GM19351 (cell line): Measurements from ENCODE around the gene C1QTNF1.
"Not testable (repeated sequence)": the region's sequence is repeated elsewhere in the genome, so short reads cannot be mapped to it uniquely, and the experiment has no call there.

Experiments
- ATAC-seq: cut with Tn5 transposase; IDR thresholded peaks from one replicate; pipeline ENCODE4 v1.9.1; 2021; ENCODE audit warnings: mild to moderate bottlenecking, moderate library complexity; ENCODE audit not compliant: unreplicated experiment

C1QTNF1 gene

DNA sequence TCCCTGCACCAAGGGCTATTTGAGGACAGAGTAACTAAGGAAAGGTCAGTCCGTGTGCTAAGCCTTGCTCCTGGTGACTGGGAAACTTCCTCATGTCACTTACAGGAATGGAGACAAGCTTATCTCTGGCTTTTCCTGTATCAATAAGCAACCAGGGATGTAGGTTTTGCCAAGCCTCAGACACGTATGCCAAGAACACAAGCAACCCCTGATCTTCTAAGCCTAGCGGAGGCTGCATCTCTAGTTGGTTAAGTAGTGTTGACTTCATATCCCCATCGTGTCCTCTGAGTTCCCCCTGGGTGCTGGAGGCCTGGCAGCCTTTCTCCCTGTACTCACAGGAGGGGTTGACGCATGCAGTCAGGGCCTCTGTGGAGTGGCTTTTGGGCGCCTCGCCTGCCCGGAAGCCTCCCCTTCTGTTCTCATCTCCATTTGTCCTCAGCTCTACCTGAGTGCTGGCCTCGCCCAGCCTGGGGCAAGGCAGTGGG, 1.4 kb upstream of the C1QTNF1 start:
- ATAC-seq, result no peak

DNA sequence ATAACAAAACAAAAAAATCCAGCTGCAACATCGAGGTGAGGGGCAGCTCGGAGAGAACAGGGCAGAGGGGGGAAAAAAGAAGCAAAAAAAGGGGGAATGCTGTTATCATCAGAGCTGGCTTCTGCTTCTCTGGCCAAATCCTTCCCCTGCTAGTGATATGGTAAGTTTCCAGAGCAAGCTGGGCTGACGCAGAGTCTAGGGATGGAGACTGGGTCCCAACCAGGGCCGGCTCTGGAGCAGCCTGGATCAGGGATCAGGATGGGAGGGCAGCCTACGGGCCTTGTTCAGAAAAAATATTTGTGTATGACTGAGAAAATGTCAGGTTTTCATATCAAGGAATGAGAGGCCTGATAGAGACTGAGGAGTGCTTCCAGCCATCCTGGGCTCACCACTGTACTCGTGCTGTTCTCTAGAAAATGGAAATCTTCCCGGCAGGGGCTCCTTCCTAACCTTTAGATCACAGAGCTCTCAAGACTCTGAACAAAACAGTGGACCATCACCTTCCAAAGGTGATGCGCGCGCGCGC, 726 bp upstream of the C1QTNF1 start:
- ATAC-seq, result no peak

- no peak for ATAC-seq
Observed at GRCh38 chr17:79024901-79025737, 1.1 kb downstream of the C1QTNF1 start.

DNA sequence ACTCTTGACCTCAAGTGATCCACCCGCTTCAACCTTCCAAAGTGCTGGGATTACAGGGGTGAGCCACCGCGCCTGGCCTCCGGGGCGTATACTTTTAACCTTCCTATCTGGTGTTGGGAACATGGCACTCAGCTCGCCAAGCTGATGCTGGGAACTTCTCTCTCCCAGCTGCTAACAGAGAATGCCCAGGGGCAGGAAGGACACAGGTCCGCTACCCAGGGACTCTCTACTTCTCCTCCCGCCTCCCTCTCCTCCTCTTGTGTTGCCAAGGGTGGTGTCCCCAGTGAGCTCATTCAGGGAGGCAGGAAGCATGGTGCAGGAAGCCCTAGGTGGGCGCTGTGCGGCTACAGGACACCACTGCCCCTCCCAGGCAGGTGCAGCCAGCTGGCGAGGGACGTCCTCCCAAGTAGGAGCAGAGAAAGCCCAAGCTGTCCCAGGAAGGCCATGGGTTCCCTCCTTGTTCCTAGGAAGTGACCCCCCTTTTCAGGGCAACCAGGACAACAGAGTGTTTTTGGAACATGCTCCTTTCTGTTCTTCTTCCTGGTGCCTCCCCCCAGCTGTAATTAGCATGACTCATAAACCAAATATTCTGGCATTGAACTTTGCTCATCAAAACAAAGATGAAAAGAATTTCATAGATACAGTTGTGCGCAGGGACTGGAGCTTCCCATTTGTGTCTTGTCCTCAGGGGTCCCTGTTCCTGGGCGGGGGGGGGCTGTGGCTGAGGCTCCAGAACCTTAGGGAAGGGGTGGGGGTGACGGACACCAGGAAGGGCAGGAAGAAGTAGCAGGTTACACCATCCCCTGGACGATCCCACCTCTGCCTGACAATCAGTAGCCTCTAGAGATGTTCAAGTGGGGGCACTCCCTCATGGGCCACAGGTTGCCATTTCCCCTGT, 2.7 kb downstream of the C1QTNF1 start:
- ATAC-seq, result no peak

GRCh38 chr17:79027274-79027924, 3.4 kb downstream of the C1QTNF1 start:
- no peak for ATAC-seq

DNA sequence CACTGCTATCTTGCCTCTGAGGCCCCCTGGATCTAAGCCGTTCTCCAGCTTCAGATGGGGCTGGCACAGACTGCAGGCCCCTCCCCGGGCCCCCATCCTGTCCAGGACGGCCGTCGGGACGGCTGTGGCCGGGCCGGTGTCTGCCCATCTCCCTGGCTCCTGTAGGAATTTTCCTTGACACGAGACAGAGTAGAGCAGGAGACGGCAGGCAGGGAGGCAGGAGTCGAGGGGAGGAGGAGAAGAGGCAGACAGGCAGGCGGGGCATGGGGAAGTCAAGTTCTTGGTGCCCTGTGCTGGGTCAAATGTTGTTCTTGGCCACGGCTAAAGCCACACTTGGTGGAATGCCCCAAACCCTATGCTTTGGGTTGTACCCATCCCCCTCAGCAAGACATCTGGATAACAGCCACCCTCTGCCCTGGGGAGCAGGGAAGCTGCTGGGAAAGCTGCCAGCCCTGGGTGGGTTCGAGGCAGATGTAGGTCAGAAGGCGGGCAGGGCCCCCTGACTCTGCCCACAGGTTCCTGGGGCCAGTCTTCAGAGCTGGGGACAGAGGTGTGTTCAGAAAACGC, 4.0 kb downstream of the C1QTNF1 start:
- ATAC-seq, result no peak

DNA sequence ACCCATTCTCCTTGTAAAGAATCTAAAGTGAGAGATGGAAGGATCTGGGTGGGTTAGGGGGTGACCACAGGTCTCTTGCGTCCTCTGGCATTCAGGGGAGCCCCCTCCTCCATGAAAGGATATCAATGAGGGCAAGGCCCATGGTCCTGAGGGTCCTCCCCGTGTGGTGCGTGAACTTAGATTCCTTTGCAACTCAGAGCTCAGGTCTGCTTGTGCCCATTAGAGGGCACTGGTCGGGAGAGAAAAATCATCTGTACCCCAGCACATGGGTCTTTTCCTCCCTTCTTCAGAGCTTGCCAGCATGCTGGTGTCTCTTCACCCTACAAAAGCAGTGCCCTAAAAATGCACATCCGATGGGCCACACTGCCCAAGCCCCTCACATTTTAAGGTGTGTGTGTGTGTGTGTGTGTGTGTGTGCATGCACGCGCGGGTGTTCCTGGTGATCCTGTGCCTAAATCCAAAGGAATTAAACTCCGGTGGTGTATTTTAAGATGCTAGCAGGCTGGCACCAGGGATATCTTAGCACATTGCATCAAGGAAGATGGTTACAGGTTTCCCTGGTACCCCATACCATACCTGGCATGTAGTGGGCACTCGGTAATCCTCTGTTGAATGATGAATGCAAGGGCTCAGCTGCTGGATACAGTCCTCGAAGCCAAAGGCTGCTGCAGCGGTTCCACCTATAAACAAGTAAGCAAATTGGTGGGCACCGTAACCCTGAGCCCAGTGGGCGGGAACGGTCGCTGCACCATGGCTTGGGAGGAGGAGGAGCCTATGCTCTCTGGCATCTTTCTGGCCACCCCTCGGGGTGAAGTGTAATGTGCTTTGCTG, 4.7 kb downstream of the C1QTNF1 start:
- ATAC-seq, result no peak

DNA sequence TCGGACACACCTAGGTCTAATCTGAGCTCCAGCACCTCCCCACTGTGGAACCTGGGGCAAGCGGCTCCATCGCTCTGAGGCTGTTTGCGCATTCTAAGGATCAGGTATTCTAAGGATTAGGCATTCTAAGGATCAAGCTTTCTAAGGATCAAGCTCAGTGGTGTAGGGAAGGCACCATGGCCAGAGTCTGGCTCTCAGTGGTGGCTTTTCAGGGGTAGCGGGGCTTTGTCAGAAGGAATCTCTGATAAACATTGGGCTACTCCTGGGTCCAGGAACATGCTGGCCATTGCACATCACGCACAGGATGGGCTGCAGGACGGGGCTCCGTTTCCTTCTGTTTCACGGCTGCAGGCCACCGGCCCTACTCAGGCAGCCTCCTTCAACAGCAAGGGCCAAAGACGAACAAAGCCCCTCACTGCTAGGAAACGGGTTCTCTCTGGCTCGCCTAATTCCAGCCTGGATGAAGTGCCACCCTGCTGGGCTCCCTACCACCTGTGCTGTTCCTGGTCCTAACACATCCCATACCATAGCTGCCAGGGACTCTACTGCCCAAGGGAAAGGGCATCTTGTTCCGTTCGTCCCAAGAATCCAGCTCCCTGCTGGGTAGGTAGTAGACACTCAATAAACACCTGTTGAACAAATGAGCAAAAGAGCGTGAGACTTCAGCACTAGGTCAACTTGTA, 5.5 kb downstream of the C1QTNF1 start:
- no peak for ATAC-seq

DNA sequence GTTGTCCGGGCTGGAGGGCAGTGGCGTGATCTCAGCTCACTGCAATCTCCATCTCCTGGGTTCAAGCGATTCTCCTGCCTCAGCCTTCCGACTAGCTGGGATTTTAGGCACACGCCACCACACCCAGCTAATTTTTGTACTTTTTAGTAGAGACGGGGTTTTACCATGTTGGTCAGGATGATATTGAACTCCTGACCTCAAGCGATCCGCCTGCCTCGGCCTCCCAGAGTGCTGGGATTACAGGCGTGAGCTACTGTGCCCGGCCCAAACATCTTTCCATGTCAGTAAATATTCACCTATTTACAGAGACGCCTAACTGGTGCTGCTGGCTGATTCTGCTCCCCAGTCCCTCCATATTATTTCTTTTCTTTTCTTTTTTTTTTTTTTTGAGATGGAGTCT, 6.7 kb downstream of the C1QTNF1 start:
- ATAC-seq, result not testable (repeated sequence)

DNA sequence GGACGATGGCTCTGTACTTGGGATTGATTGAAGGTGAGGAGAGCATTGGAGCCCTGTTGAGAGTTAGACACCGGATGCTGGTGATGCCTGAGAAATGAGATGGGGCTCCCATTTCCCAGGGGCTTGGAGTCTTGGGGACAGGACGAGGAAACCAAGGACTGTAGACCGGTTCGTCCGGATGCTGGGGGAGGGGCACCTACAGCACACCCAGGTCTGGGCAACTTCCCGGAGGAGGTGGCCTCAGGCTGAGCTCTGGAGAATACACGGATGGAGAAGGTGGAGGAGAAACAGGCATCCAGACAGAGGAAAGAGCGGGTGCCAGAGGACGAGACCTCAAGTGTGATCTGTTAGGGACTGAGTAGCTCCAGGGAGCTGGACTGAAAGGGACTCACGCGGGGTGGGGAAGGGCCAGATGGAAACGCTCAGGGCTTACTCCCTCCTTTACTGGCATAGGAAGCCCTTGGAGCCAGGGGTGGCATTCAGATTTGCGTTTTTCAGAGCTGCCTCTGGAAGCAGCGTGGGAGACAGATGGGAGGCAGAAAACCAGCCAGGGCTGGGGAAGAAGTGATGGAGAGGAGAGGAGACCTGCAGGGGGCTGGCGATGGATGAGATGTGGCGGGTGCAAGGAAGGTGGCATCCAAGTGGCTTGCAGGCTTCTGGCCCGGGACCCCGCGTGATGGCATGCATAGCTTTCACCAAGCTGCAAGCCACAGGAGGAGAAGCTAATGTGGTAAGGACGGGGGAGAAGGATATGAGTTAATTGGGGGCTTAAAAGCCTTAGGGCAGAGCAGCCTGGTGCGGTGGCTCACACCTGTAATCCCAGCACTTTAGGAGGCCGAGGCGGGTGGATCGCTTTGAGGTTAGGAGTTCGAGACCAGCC, 8.3 kb downstream of the C1QTNF1 start:
- no peak for ATAC-seq

DNA sequence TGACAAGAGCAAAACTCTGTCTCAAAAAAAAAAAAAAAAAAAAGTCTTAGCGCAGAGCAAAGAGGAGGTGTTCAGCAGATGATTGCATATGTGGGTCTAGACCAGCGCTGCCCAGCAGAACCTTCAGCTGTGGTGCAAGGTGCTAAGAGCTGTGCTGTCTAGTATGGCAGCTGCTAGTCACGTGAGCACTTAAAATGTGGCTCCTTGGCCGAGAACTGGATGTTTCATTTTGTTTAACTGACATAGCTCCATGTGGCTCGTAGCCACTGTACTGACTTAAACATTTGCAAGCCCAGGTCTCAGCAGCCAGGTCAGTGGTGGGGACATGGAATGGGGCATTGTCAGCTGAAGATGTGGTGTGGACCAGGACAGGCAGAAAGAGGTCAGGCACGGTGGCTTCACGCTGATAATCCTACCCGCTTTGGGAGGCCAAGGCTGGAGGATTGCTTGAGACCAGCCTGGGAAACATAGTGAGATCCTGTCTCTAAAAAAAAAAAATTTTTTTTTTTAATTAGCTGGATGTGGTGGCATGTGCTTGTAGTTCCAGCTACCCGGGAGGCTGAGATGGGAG, 9.2 kb downstream of the C1QTNF1 start:
- ATAC-seq, result no peak

DNA sequence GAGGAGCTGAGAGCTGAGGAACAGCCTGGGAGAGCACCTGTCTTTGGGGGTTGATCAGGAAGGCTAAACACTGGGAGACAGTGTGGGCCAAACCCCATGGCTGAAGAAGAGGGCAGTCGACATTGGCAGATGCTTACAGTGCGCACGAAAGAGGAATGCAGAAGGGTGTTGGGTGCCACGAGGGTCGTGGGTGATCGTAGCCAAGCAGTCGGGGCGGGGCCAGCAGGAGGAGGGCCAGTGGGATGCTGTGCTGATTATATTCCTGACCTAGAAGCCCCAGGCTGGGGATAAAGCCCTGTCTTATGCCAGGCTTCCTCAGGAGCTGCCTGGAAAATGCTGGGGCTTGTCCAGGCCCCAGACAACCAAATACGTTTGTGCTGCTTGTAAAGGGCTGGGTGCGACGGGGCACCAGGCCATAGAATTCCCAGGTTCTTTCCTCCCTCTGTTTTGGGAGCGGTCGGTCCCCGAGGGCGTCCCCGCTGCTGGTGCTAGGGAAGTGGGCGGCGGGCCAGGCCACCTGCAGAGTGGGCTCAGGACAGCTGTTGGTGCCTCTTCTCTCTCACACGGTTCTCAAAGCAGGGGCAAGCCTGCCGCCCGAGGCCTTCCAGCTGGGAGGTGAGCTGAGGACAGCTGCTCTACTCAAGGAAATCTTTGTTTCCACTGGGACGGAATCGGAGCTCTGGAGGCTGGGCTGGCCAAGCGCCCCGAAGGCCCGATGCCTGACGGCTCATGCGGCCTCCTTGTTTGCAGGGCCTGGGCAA, 10.0 kb downstream of the C1QTNF1 start:
- no peak for ATAC-seq

DNA sequence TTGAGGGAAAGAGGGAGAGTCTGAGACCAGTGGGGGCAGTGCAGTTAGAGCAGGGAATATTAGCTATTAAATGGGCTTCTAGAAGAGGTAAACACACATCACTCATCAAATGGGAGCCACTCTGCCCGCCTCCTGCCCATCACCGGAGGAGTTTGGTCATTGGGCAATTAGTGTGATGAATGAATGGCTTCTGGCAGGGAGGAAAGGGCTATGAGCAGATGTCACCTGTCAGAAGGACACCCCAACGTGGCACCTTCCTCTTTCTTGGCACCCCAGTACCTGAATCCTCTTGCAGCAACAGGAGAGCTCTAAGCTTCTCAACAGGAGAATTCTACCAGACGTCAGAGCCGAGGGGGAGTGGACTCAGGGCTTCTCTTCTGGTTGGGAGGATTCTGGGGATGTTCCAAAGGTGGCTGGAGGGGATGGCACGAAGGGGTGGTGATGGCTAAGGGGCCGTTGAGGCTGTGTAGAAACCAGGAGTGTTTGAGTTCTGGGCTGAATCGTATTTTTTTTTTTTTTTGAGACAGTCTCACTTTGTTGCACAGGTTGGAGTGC, 11.0 kb downstream of the C1QTNF1 start:
- ATAC-seq, result no peak

DNA sequence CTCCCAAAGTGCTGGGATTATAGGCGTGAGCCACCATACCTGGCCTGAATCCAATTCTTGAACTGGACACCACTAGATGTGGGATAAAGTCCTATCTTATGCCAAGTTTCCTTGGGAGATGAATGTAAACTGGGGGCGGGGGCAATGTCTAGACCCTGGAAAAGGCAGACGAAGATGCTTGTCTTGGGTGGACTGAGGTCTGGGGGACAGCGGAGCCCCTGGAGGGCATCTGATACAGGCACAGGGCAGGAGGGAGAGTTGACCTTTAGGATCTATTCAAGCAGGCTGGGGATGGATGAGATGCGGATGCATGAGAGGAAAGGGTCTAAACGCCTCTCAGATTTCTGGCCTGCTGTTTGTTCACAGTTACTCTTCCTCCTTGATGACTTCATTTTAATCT, 11.7 kb downstream of the C1QTNF1 start:
- ATAC-seq, result no peak

- ATAC-seq, result no peak
Observed at GRCh38 chr17:79036181-79036580, 12.2 kb downstream of the C1QTNF1 start.

GRCh38 chr17:79036596-79036995, 12.6 kb downstream of the C1QTNF1 start:
- no peak for ATAC-seq

DNA sequence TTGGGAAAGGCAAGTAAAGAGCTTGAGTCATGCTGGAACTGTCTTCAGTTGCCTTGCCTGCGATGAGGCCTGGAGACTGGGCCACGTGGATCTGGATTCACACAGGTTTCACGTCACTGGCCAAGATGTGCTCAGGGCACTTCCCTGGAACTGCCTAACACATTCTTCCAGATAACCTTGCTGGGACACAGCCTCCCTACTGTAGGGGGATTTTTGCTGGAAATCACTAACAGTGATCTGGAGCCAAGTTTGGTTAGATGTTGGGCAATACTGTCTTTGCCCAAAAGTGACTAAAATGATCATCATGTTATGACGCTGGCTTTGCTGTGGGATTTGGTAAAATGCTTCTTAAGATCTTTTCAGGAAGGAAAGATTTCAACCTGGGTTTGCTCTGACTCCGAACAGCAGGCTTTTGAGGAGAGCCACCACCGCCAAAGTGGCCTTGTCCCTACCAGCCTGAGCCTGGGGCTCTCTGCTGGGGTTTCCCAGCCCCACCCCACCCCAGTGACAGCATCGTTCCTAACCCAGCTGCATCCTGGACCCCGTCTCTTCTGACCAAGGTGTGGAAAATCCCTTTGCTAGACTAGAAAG, 14.7 kb downstream of the C1QTNF1 start:
- ATAC-seq, result no peak
